HG02642 (cell line): ENCODE results near the gene GRAP2.

ENCODE experiments used
- ATAC-seq: cut with Tn5 transposase; IDR thresholded peaks from one replicate; pipeline ENCODE4 v1.9.1; 2021; ENCODE audit warnings: mild to moderate bottlenecking; ENCODE audit not compliant: unreplicated experiment, poor library complexity

The GRAP2 gene

GRCh38 chr22:39959640-39960447 is 59.0 kb downstream of the GRAP2 start, which contains the start of gene TMA7B:
Gene TMA7B, plus strand, starts transcription at chr22:39960397. Its CDS starts 3,978 bp downstream, at chr22:39964375.
- ATAC-seq, result no peak

- ATAC-seq, result peak; percentile 73
Observed at GRCh38 chr22:39960791-39961746, 60.2 kb downstream of the GRAP2 start.

- no peak for ATAC-seq
Observed at GRCh38 chr22:39962071-39962470, 61.2 kb downstream of the GRAP2 start.

GRCh38 chr22:39965748-39966147 is 64.9 kb downstream of the GRAP2 start:
- no peak for ATAC-seq

- no peak for ATAC-seq
Observed at GRCh38 chr22:39966470-39966869, 65.6 kb downstream of the GRAP2 start.

GRCh38 chr22:39967103-39967829 is 66.4 kb downstream of the GRAP2 start:
- ATAC-seq, result no peak

- ATAC-seq, result no peak
Observed at GRCh38 chr22:39967996-39968972, 67.4 kb downstream of the GRAP2 start.

- no peak for ATAC-seq
Observed at GRCh38 chr22:39970742-39971141, 69.9 kb downstream of the GRAP2 start.

GRCh38 chr22:39972641-39973040 is 71.8 kb downstream of the GRAP2 start:
- ATAC-seq, result no peak

- no peak for ATAC-seq
Observed at GRCh38 chr22:39973656-39974055, 72.8 kb downstream of the GRAP2 start.

GRCh38 chr22:39974065-39974464 is 73.2 kb downstream of the GRAP2 start:
- no peak for ATAC-seq

GRCh38 chr22:39979048-39979447 is 78.2 kb downstream of the GRAP2 start:
- ATAC-seq, result no peak

- no peak for ATAC-seq
Observed at GRCh38 chr22:39979458-39979857, 78.6 kb downstream of the GRAP2 start.

GRCh38 chr22:39980596-39980995 is 79.7 kb downstream of the GRAP2 start:
- ATAC-seq, result no peak

GRCh38 chr22:39983346-39983745 is 82.5 kb downstream of the GRAP2 start:
- no peak for ATAC-seq

GRCh38 chr22:39984006-39984405 is 83.1 kb downstream of the GRAP2 start:
- ATAC-seq, result no peak

- ATAC-seq, result no peak
Observed at GRCh38 chr22:39984746-39985145, 83.9 kb downstream of the GRAP2 start.

GRCh38 chr22:39985383-39986035 is 84.6 kb downstream of the GRAP2 start:
- ATAC-seq, result no peak
